HG03196 (cell line): ENCODE measurements around the gene NSUN7.

Experiments
- ATAC-seq: cut with Tn5 transposase; IDR thresholded peaks from one replicate; pipeline ENCODE4 v1.9.1; 2021; ENCODE audit not compliant: unreplicated experiment

Gene NSUN7

DNA sequence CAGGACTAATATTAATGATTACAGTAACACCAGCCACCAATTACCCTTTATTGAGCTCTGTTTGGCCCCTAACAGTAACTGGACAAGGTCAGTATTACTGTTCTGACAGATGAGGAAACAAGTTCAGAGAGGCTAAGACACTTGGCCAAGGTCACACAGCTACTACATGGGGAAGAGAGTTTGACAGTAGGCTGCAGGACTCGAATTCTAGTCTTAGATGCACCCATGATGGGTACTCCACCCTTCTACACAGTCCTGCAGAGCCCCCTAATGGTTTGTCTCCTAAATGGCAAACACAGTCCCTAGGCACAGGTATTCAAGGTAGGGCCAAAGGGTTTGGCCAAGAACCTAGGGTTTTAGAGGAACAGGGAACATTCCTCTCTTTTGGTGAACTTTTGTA is 93.9 kb downstream of the NSUN7 start:
- peak; percentile 48 for ATAC-seq

- ATAC-seq, result no peak
Observed at GRCh38 chr4:40844261-40844660, 94.5 kb downstream of the NSUN7 start.

GRCh38 chr4:40845154-40845835 is 95.5 kb downstream of the NSUN7 start:
- no peak for ATAC-seq

DNA sequence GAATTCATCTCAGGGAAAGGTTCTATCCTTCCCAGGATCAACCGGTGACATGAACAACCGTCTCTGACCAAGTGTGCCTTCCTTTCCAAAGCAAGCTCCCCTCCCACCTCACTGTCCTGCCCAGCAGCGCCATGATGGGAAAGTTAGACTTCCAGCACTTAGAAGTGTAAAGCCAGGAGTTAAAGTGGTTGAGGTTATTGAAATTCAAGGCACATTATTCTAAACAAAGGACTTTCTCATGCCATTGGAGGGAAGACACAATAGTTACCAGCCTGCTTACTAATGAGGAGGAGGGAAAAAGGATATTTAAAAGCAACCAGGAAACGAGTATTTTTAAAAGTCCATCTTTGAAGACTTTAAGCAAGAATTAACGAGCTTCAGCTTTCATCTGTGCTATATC is 96.8 kb downstream of the NSUN7 start:
- no peak for ATAC-seq

- no peak for ATAC-seq
Observed at GRCh38 chr4:40848251-40848650, 98.5 kb downstream of the NSUN7 start.

DNA sequence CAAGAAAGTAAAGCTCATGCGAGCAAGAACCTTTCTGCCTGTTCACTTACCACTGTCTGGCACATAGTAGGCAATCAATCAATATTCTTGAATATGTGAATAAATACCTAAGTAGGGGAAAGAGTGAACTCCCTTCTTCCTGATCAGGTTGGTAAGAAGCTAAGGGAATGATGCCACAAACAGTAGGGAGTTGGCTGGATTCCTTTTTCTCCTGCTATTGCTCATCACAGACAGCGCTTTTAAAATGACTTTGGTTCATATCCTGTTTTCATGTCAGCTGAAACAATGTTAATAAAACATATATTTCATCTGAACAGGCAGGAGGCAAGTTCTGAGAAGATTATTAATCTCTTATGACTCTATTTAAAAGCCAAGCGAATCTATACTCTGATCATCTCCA is 99.2 kb downstream of the NSUN7 start:
- ATAC-seq, result no peak

- ATAC-seq, result no peak
Observed at GRCh38 chr4:40850496-40850895, 100.7 kb downstream of the NSUN7 start.

- ATAC-seq, result no peak
Observed at GRCh38 chr4:40856277-40856839, 106.6 kb downstream of the NSUN7 start.

GRCh38 chr4:40856840-40857362 is 107.1 kb downstream of the NSUN7 start:
- ATAC-seq, result peak; percentile 83

GRCh38 chr4:40857956-40858355 is 108.2 kb downstream of the NSUN7 start:
- no peak for ATAC-seq

GRCh38 chr4:40858962-40859361 is 109.2 kb downstream of the NSUN7 start:
- ATAC-seq, result no peak
